RWPE1 (cell line): Measurements from ENCODE around the gene STK38.
"Not testable (repeated sequence)": the region's sequence is repeated elsewhere in the genome, so short reads cannot be mapped to it uniquely, and the experiment has no call there.

Source experiments
- CTCF ChIA-PET: fragments of 350-600 bp; sonication (Branson Sonifier 250); formaldehyde crosslinking; extraction: SDS; loops from one replicate; lab custom pipeline; 2021; lab: Yijun Ruan, JAX
- POLR2A ChIA-PET: fragments of 400-600 bp; formaldehyde crosslinking; extraction: SDS; loops from one replicate; lab custom pipeline; 2020; ENCODE audit warnings: antibody characterized with exemption; ENCODE audit not compliant: low non-redundant PET; lab: Yijun Ruan, JAX
- DNase-seq: peaks from one replicate; pipeline ENCODE4 v3.0.0; 2012; ENCODE audit warnings: low spot score
- H3K27ac ChIP-seq: fragments of 450-650 bp; 2 replicates; pipeline ENCODE4 v1.5.1; 2017
- CTCF ChIP-seq: fragments of 450-650 bp; conservative IDR thresholded peaks from 2 replicates; pipeline ENCODE4 v1.5.1; 2017; ENCODE audit warnings: low read depth, mild to moderate bottlenecking

Gene STK38

GRCh38 chr6:36592221-36592655 is 45.0 kb upstream of the STK38 start:
- CTCF ChIA-PET = no interaction called here
- POLR2A ChIA-PET = no interaction called here
- TF ChIP-seq CTCF = no peak
- DNase-seq = no peak
- peak overlapping the region; percentile 32; the same call in 1 of the 2 replicates for H3K27ac ChIP-seq

GRCh38 chr6:36590237-36590636 is 43.0 kb upstream of the STK38 start:
- ChIA-PET CTCF (no interaction called here), POLR2A (no interaction called here)
- H3K27ac ChIP-seq = peak overlapping the region; percentile 45
- no peak for TF ChIP-seq CTCF
- DNase-seq = peak; percentile 83

GRCh38 chr6:36589025-36589400 is 41.7 kb upstream of the STK38 start:
- DNase-seq, H3K27ac ChIP-seq, POLR2A ChIA-PET: not testable (repeated sequence)
- CTCF ChIA-PET = interaction anchor here (0.6 kb wide), 1 partner anchor 40 kb away, joined by 3 read pairs; no protein-coding TSS in a partner anchor

- no peak for TF ChIP-seq CTCF
- no peak for DNase-seq
- ChIA-PET POLR2A (no interaction called here), CTCF (no interaction called here)
- no peak overlapping the region for H3K27ac ChIP-seq
Measured at GRCh38 chr6:36586606-36587005, 39.3 kb upstream of the STK38 start.

GRCh38 chr6:36581716-36582115 is 34.4 kb upstream of the STK38 start:
- TF ChIP-seq CTCF = no peak
- POLR2A ChIA-PET = no interaction called here
- H3K27ac ChIP-seq = no peak overlapping the region
- DNase-seq = no peak
- CTCF ChIA-PET = interaction anchor here (0.6 kb wide), 1 partner anchor 420 kb away, joined by 6 read pairs; no protein-coding TSS in a partner anchor

- no peak for TF ChIP-seq CTCF
- peak overlapping the region; percentile 54 for H3K27ac ChIP-seq
- ChIA-PET POLR2A (no interaction called here), CTCF (no interaction called here)
- no peak for DNase-seq
Measured at GRCh38 chr6:36580184-36580526, 32.9 kb upstream of the STK38 start.

GRCh38 chr6:36578431-36578830 is 31.2 kb upstream of the STK38 start:
- DNase-seq = no peak
- POLR2A ChIA-PET = no interaction called here
- TF ChIP-seq CTCF = no peak
- peak overlapping the region; percentile 81; the same call in 1 of the 2 replicates for H3K27ac ChIP-seq
- CTCF ChIA-PET = interaction anchor here (0.9 kb wide), 1 partner anchor 32 kb away, joined by 7 read pairs; no protein-coding TSS in a partner anchor
